GM18951 (cell line): ENCODE data around the gene ADK.
"Not testable (repeated sequence)": the region's sequence is repeated elsewhere in the genome, so short reads cannot be mapped to it uniquely, and the experiment has no call there.

Source experiments
- POLR2A ChIP-seq: IDR thresholded peaks from 4 replicates; pipeline ENCODE4 v1.6.1; 2011; ENCODE audit warnings: mild to moderate bottlenecking; ENCODE audit not compliant: insufficient read length, insufficient read depth; ENCODE audit errors: extremely low read depth
- in situ Hi-C: fragments of 300-500 bp; cut with MboI; formaldehyde crosslinking; loops from one replicate; pipeline ENCODE4 v1.12.0; 2022; ENCODE audit warnings: low sequenced_read_pairs, mixed read lengths, inconsistent platforms; ENCODE audit not compliant: unreplicated experiment

ADK gene

GRCh38 chr10:74436523-74437170 lies 285.6 kb downstream of the ADK start:
- in situ Hi-C loops: no loop called here
- no peak for TF ChIP-seq POLR2A

- TF ChIP-seq POLR2A: no peak
- in situ Hi-C loops: no loop called here
Observed at GRCh38 chr10:74437822-74438221, 286.8 kb downstream of the ADK start.

GRCh38 chr10:74439213-74439612 lies 288.2 kb downstream of the ADK start:
- TF ChIP-seq POLR2A: no peak
- in situ Hi-C loops: no loop called here

- TF ChIP-seq POLR2A: no peak
- in situ Hi-C loops: no loop called here
Observed at GRCh38 chr10:74445493-74445892, 294.5 kb downstream of the ADK start.

GRCh38 chr10:74450602-74451001 lies 299.6 kb downstream of the ADK start:
- no peak for TF ChIP-seq POLR2A
- in situ Hi-C loops: no loop called here

GRCh38 chr10:74451127-74451829 lies 300.3 kb downstream of the ADK start:
- no peak for TF ChIP-seq POLR2A
- in situ Hi-C loops: no loop called here

GRCh38 chr10:74453169-74453568 lies 302.1 kb downstream of the ADK start:
- no peak for TF ChIP-seq POLR2A
- in situ Hi-C loops: no loop called here

- in situ Hi-C loops: not testable (repeated sequence)
Observed at GRCh38 chr10:74457478-74457877, 306.5 kb downstream of the ADK start.

GRCh38 chr10:74460812-74461211 lies 309.8 kb downstream of the ADK start:
- no peak for TF ChIP-seq POLR2A
- in situ Hi-C loops: no loop called here

- TF ChIP-seq POLR2A: no peak
- in situ Hi-C loops: no loop called here
Observed at GRCh38 chr10:74474022-74474713, 323.1 kb downstream of the ADK start.

- in situ Hi-C loops: not testable (repeated sequence)
Observed at GRCh38 chr10:74476162-74476706, 325.2 kb downstream of the ADK start.

- in situ Hi-C loops: no loop called here
- no peak for TF ChIP-seq POLR2A
Observed at GRCh38 chr10:74480778-74481177, 329.8 kb downstream of the ADK start.

GRCh38 chr10:74483356-74483755 lies 332.3 kb downstream of the ADK start:
- in situ Hi-C loops: no loop called here
- no peak for TF ChIP-seq POLR2A

GRCh38 chr10:74485283-74485682 lies 334.3 kb downstream of the ADK start:
- in situ Hi-C loops: no loop called here
- TF ChIP-seq POLR2A: no peak
